ENCODE data around the gene LZTS2. TPM values are rescaled to one million over a fixed set of nuclear protein-coding genes. Genes with fewer than 3 reads are reported as not detected.

Gene LZTS2
- total and polyA plus RNA-seq, 2 of the 8 experiments (the other 6 are each of a cell fraction or from before 2014, with no cell fraction given) = 75.7 to 99.5 TPM

DNA sequence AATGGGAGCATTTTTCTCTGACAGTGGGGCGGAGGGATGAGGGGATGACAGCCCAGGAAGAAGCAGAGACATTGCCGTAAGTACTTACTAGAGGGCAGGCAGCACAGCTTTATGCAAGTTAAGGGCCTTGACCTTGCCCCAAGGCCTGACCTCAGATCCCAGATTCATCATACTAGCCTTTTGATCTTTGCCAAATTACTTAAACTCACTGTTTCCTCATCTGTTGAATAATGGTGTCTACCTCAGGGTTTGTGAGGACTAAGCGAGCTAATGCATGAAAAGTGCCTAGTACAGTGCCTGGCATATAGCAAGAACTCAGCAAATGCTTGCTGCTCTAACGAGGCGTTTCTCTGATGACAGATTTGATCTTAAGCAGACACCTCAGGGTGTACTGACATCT lies 33.8 kb upstream of the LZTS2 start:
- POLR2A ChIA-PET (ENCODE audit: partially characterized antibody) = interaction anchor here (0.7 to 6.0 kb wide), 6 partner anchors 11 to 425 kb away, joined by 3 to 38 read pairs (median 4); no protein-coding TSS in a partner anchor
- Histone ChIP-seq H3K18ac (ENCODE audit: extremely low read depth, low read length) (no peak overlapping the region), H2AFZ (ENCODE audit: low read length) (no peak overlapping the region), H3K79me2 (ENCODE audit: control insufficient read depth in 1 of 2, insufficient read depth in 2 of 2, low read length in 2 of 2) (no peaks in the 10 kb centered on the region), H3K27ac (ENCODE audit: low read depth, low read length) (no peak overlapping the region), H3K4me2 (ENCODE audit: insufficient read depth in 1 of 2, low read depth in 2 of 2, low read length in 2 of 2) (no peak overlapping the region), H3K79me1 (ENCODE audit: low read depth, low read length) (no peaks in the 10 kb centered on the region), H3K4me1 (replicated peaks in 1 of 4; ENCODE audit: control insufficient read depth in 3 of 4, insufficient read depth in 4 of 4, low read length in 3 of 4) (peaks cover 0 to 12% (median 6%) of the 10 kb centered on the region in 4 experiments; a peak in 5 of 7 replicates), H3K36me3 (ENCODE audit: control insufficient read depth in 2 of 4, insufficient read depth in 4 of 4, low read length in 3 of 4) (peaks cover 0 to 11% (median 2%) of the 10 kb centered on the region in 4 experiments; a peak in 1 of 8 replicates), H3K4me3 (ENCODE audit: extremely low read depth in 1 of 4, insufficient read depth in 2 of 4, low read depth in 3 of 4, low read length in 4 of 4) (no peak overlapping the region), H4K20me1 (replicated peaks in 1 of 2; ENCODE audit: control insufficient read depth in 1 of 2, insufficient read depth in 2 of 2, low read length in 2 of 2) (peaks cover 0 to 3% of the 10 kb centered on the region in 2 experiments), H2BK15ac (ENCODE audit: low read length) (no peak overlapping the region), H3K23me2 (ENCODE audit: low read depth, low read length) (peaks cover 9% of the 10 kb centered on the region), H3K56ac (replicated peaks; ENCODE audit: insufficient read length, low read depth, low read length) (no peak overlapping the region), H3K27me3 (replicated peaks in 1 of 4; ENCODE audit: control insufficient read depth in 3 of 4, extremely low read depth in 1 of 4, insufficient read depth in 3 of 4, low read length in 3 of 4) (peaks cover 0 to 3% (median 1%) of the 10 kb centered on the region in 4 experiments; a peak in 1 of 7 replicates), H3K14ac (ENCODE audit: insufficient read length) (no peak overlapping the region), H4K5ac (ENCODE audit: insufficient read length, low read depth, low read length) (no peak overlapping the region), H4K8ac (ENCODE audit: extremely low read depth, insufficient read depth, low read length) (no peak overlapping the region), H3K9ac (replicated peaks in 1 of 4; ENCODE audit: extremely low read depth in 1 of 4, low read depth in 3 of 4, low read length in 3 of 4) (no peak overlapping the region), H3K23ac (ENCODE audit: insufficient read length) (no peak overlapping the region), H2AK5ac (ENCODE audit: low read depth, low read length) (no peak overlapping the region), H3K4ac (replicated peaks; ENCODE audit: insufficient read length, low read depth, low read length) (no peak overlapping the region), H2BK5ac (ENCODE audit: low read depth, low read length) (no peak overlapping the region), H3K9me3 (ENCODE audit: insufficient read depth in 2 of 2, low read depth in 1 of 2, low read length in 1 of 2) (no peaks in the 10 kb centered on the region), H2BK120ac (replicated peaks; ENCODE audit: low read depth, low read length) (no peak overlapping the region), H4K91ac (replicated peaks; ENCODE audit: insufficient read length, low read length) (no peak overlapping the region), H2BK12ac (ENCODE audit: low read depth, low read length) (no peak overlapping the region), H2BK20ac (ENCODE audit: low read length) (no peak overlapping the region)
- 75% methylated on average over 5 of the region's 5 CpGs; no CpG with 5 or more reads in 1 of the 2 experiments for WGBS, 2 experiments (ENCODE audit: extremely low coverage in 1 of 2, insufficient coverage in 1 of 2, insufficient read length in 1 of 2, insufficient replicate concordance in 2 of 2, low coverage in 1 of 2, low lambda C conversion rate in 2 of 2, missing lambda C conversion rate in 1 of 2)
- TF ChIP-seq RAD21 (IDR thresholded peaks at IDR 0.05 in 1 of 2, conservative IDR thresholded peaks at IDR 0.05 in 1 of 2; ENCODE audit: low read depth in 2 of 2, low read length in 2 of 2) (no peak), KDM1A (IDR thresholded peaks at IDR 0.05; ENCODE audit: borderline replicate concordance, low read length) (no peak), NANOG (IDR thresholded peaks at IDR 0.05; ENCODE audit: insufficient read depth, low read depth, low read length, poor library complexity, severe bottlenecking) (no peak), TBP (IDR thresholded peaks at IDR 0.05; ENCODE audit: low read depth, low read length) (no peak), EP300 (IDR thresholded peaks at IDR 0.05; ENCODE audit: borderline replicate concordance in 1 of 2, low read depth in 2 of 2, low read length in 2 of 2) (no peak), KDM4A (IDR thresholded peaks at IDR 0.05; ENCODE audit: low read depth, low read length, severe bottlenecking) (no peak), MAFK (IDR thresholded peaks at IDR 0.05; ENCODE audit: low read depth, low read length) (no peak), PHF8 (conservative IDR thresholded peaks at IDR 0.05; ENCODE audit: low read depth, low read length) (no peak)
- TF ChIP-seq, protein P1, sequence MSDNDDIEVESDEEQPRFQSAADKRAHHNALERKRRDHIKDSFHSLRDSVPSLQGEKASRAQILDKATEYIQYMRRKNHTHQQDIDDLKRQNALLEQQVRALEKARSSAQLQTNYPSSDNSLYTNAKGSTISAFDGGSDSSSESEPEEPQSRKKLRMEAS (IDR thresholded peaks at IDR 0.05) = no peak
- FAIRE-seq = no peak
- CTCF ChIA-PET (ENCODE audit: partially characterized antibody) = interaction anchor here (1.1 to 5.4 kb wide), 8 partner anchors 8 to 340 kb away, joined by 3 to 32 read pairs (median 4); no protein-coding TSS in a partner anchor
- no peak for DNase-seq (ENCODE audit: low read depth in 1 of 2, low spot score in 2 of 2)
